Astrocyte (in vitro differentiated cells and primary cell): ENCODE results near the gene DGKG.

ENCODE experiments used
- CTCF ChIP-seq: IDR thresholded peaks from 2 replicates; pipeline ENCODE4 v1.5.1; 2011; ENCODE audit warnings: low read depth, mild to moderate bottlenecking, inconsistent platforms, low read length, moderate library complexity; ENCODE audit not compliant: insufficient read depth
- EZH2 ChIP-seq: IDR thresholded peaks from 2 replicates; pipeline ENCODE4 v1.6.1; 2012; ENCODE audit warnings: mild to moderate bottlenecking, low read length, inconsistent platforms; ENCODE audit not compliant: insufficient read depth

- TF ChIP-seq CTCF (no peak), EZH2 (no peak)
Observed at GRCh38 chr3:186182850-186183249, 179.2 kb downstream of the DGKG start.
